GM19238 (cell line): ENCODE results near the gene FAM186B.

ENCODE experiments used
- DNase-seq: peaks from one replicate; pipeline ENCODE4 v3.0.0; 2011; ENCODE audit warnings: low spot score; ENCODE audit not compliant: insufficient read length

FAM186B gene

GRCh38 chr12:49567611-49568441 is 37.6 kb downstream of the FAM186B start, which contains the start of gene MCRS1:
Gene MCRS1, minus strand, starts transcription at chr12:49568142. Its CDS starts 1,411 bp downstream, at chr12:49566731.
- peak; percentile 93 for DNase-seq

- DNase-seq: no peak
Observed at GRCh38 chr12:49567302-49567610, 38.2 kb downstream of the FAM186B start.

- DNase-seq: no peak
Observed at GRCh38 chr12:49566361-49566760, 39.1 kb downstream of the FAM186B start.

GRCh38 chr12:49565406-49566265 is 39.8 kb downstream of the FAM186B start:
- no peak for DNase-seq

GRCh38 chr12:49564686-49565405 is 40.6 kb downstream of the FAM186B start:
- no peak for DNase-seq

- DNase-seq: no peak
Observed at GRCh38 chr12:49563951-49564685, 41.3 kb downstream of the FAM186B start.

- no peak for DNase-seq
Observed at GRCh38 chr12:49562831-49563230, 42.6 kb downstream of the FAM186B start.

GRCh38 chr12:49562233-49562632 is 43.2 kb downstream of the FAM186B start:
- no peak for DNase-seq

GRCh38 chr12:49560695-49561094 is 44.7 kb downstream of the FAM186B start:
- no peak for DNase-seq

GRCh38 chr12:49559011-49559675 is 46.3 kb downstream of the FAM186B start:
- no peak for DNase-seq

GRCh38 chr12:49558526-49558925 is 46.9 kb downstream of the FAM186B start:
- no peak for DNase-seq

GRCh38 chr12:49557917-49558215 is 47.6 kb downstream of the FAM186B start:
- DNase-seq: no peak

- no peak for DNase-seq
Observed at GRCh38 chr12:49557187-49557916, 48.1 kb downstream of the FAM186B start.

GRCh38 chr12:49556391-49557186 is 48.9 kb downstream of the FAM186B start:
- no peak for DNase-seq

- no peak for DNase-seq
Observed at GRCh38 chr12:49555631-49556390, 49.6 kb downstream of the FAM186B start.

GRCh38 chr12:49554266-49554665 is 51.2 kb downstream of the FAM186B start:
- no peak for DNase-seq

- DNase-seq: no peak
Observed at GRCh38 chr12:49553512-49554088, 51.8 kb downstream of the FAM186B start.

GRCh38 chr12:49552899-49553298 is 52.5 kb downstream of the FAM186B start:
- no peak for DNase-seq
